GM21381 (cell line): ENCODE data around the gene NEURL2.
"Not testable (repeated sequence)": the region's sequence is repeated elsewhere in the genome, so short reads cannot be mapped to it uniquely, and the experiment has no call there.

Experiments
- ATAC-seq: cut with Tn5 transposase; IDR thresholded peaks from one replicate; pipeline ENCODE4 v1.9.1; 2021; ENCODE audit warnings: mild to moderate bottlenecking, moderate library complexity; ENCODE audit not compliant: unreplicated experiment

The NEURL2 gene

GRCh38 chr20:45901332-45901731 is 10.3 kb upstream of the NEURL2 start:
- not testable (repeated sequence) for ATAC-seq

GRCh38 chr20:45899046-45899835 is 8.2 kb upstream of the NEURL2 start:
- ATAC-seq = no peak

GRCh38 chr20:45898285-45898684 is 7.3 kb upstream of the NEURL2 start:
- no peak for ATAC-seq

GRCh38 chr20:45897692-45898091 is 6.7 kb upstream of the NEURL2 start:
- ATAC-seq = no peak

GRCh38 chr20:45897289-45897688 is 6.3 kb upstream of the NEURL2 start:
- no peak for ATAC-seq

GRCh38 chr20:45896641-45897161 is 5.7 kb upstream of the NEURL2 start:
- ATAC-seq = no peak

- no peak for ATAC-seq
Measured at GRCh38 chr20:45894797-45895196, 3.8 kb upstream of the NEURL2 start.

- ATAC-seq = no peak
Measured at GRCh38 chr20:45893831-45894230, 2.8 kb upstream of the NEURL2 start.

- no peak for ATAC-seq
Measured at GRCh38 chr20:45892828-45893500, 2.0 kb upstream of the NEURL2 start.

GRCh38 chr20:45892049-45892825 is 1.2 kb upstream of the NEURL2 start:
- no peak for ATAC-seq

GRCh38 chr20:45890077-45890984 is 677 bp downstream of the NEURL2 start:
- ATAC-seq = peak; percentile 34

GRCh38 chr20:45888681-45889080 is 2.3 kb downstream of the NEURL2 start:
- no peak for ATAC-seq

- ATAC-seq = no peak
Measured at GRCh38 chr20:45887346-45887715, 3.7 kb downstream of the NEURL2 start, which contains the start of gene SPATA25. TSS of gene SPATA25 (minus strand) at chr20:45887622. CDS start at chr20:45887590, 32 bp downstream.

GRCh38 chr20:45886590-45887345 is 4.2 kb downstream of the NEURL2 start:
- ATAC-seq = no peak

GRCh38 chr20:45883100-45883469 is 7.9 kb downstream of the NEURL2 start:
- ATAC-seq = no peak

- no peak for ATAC-seq
Measured at GRCh38 chr20:45882469-45883099, 8.4 kb downstream of the NEURL2 start.

GRCh38 chr20:45880988-45881788 is 9.8 kb downstream of the NEURL2 start, which contains the start of gene ZSWIM1:
TSS of gene ZSWIM1 (plus strand) at chr20:45881227. CDS start at chr20:45882593, 1,366 bp downstream.
- peak; percentile 96 for ATAC-seq

GRCh38 chr20:45878076-45878761 is 12.8 kb downstream of the NEURL2 start:
- no peak for ATAC-seq
